K562 (cell line): ENCODE results near the gene RBM19. TPM values are rescaled to one million over a fixed set of nuclear protein-coding genes. Genes with fewer than 3 reads are reported as not detected.

ENCODE experiments used
- ADNP ChIP-seq: fragments of 200-800 bp; sonication (Bioruptor generic); IDR thresholded peaks from 2 replicates; pipeline ENCODE4 v1.6.1; 2016; ENCODE audit warnings: missing genetic modification characterization, missing compliant biosample characterization
- CBFA2T3 ChIP-seq: fragments of 450-650 bp; IDR thresholded peaks from 2 replicates; pipeline ENCODE4 v1.6.1; 2017
- CEBPZ ChIP-seq: fragments of 150-350 bp; IDR thresholded peaks from 2 replicates; pipeline ENCODE4 v1.6.1; 2014; ENCODE audit warnings: low read depth, mild to moderate bottlenecking, low read length, borderline replicate concordance
- GMEB1 ChIP-seq: fragments of 250-450 bp; sonication (Bioruptor Pico); IDR thresholded peaks from 2 replicates; pipeline ENCODE4 v1.4.0; 2020; ENCODE audit warnings: mild to moderate bottlenecking
- IRF1 ChIP-seq: sonication (generic); formaldehyde crosslinking; IDR thresholded peaks from 2 replicates; pipeline ENCODE4 v1.8.0; 2022; ENCODE audit warnings: missing genetic modification reagents, mild to moderate bottlenecking, borderline replicate concordance
- MCM5 ChIP-seq: fragments of 450-650 bp; IDR thresholded peaks from 2 replicates; pipeline ENCODE4 v1.6.1; 2016; ENCODE audit warnings: low read depth
- MGA ChIP-seq: fragments of 450-650 bp; IDR thresholded peaks from 2 replicates; pipeline ENCODE4 v1.6.1; 2016; ENCODE audit warnings: mild to moderate bottlenecking, moderate library complexity
- PHTF2 ChIP-seq: fragments of 250-450 bp; sonication (Bioruptor Pico); IDR thresholded peaks from 2 replicates; pipeline ENCODE4 v1.5.0; 2021; ENCODE audit warnings: mild to moderate bottlenecking
- RBM25 ChIP-seq: fragments of 200-400 bp; formaldehyde crosslinking; IDR thresholded peaks from 2 replicates; pipeline ENCODE4 v1.6.1; 2018; ENCODE audit warnings: low read length, low read depth, moderate library complexity; ENCODE audit not compliant: severe bottlenecking
- SMARCA4 ChIP-seq: fragments of 450-650 bp; IDR thresholded peaks from 2 replicates; pipeline ENCODE4 v1.6.1; 2016
- TFAM ChIP-seq: fragments of 250-450 bp; sonication (Bioruptor Pico); conservative IDR thresholded peaks from 2 replicates; pipeline ENCODE4 v1.5.0; 2021; ENCODE audit warnings: mild to moderate bottlenecking, moderate library complexity
- ZNF695 ChIP-seq: fragments of 450-650 bp; formaldehyde crosslinking; IDR thresholded peaks from 2 replicates; pipeline ENCODE4 v1.4.0; 2020; ENCODE audit warnings: mild to moderate bottlenecking, moderate library complexity
- polyA plus RNA-seq, 8 experiments: library from polyadenylated mRNA; depleted of rRNA in 4 of 8; stranded (reverse) in 5 of 8; unstranded in 3 of 8; fragments of >200 nt; fragmentation: Nextera tagmentation in 2 of 8; fragmentation: Illumina TruSeq in 1 of 8; extraction: Ambion mirVana in 2 of 8; extraction: Trizol in 1 of 8; gene quantifications; 2 replicates each; pipeline versions ENCODE4 v1.2.1 to v1.2.3, GENCODE V29; 2011 to 2014; ENCODE audit warnings: inconsistent platforms in 1 of 8, missing spikeins in 1 of 8
- total RNA-seq, 7 experiments: library from RNA; depleted of rRNA in 6 of 7; stranded (reverse); fragments of >200 nt in 6 of 7; fragmentation: Illumina TruSeq in 2 of 7; extraction: Trizol in 2 of 7; gene quantifications; 2 replicates each; pipeline versions ENCODE4 v1.2.1 to v1.2.3, GENCODE V29; 2011 to 2021; ENCODE audit warnings: low replicate concordance in 1 of 7

The RBM19 gene
- total and polyA plus RNA-seq, 9 of the 15 experiments (the other 6 are each of a cell fraction or from before 2014, with no cell fraction given): 16.0 to 58.4 (median 37.9) TPM

- TF ChIP-seq MGA (no peak), GMEB1 (CRISPR knock-in tag) (no peak), ZNF695 (CRISPR knock-in tag) (no peak), IRF1 (CRISPR knock-in tag) (no peak), MCM5 (no peak), PHTF2 (no peak), ADNP (peak; percentile 84), RBM25 (peak; percentile 85), CEBPZ (no peak), SMARCA4 (0 out of 2 replicates have a peak, but pooled peaks have one; percentile 22), CBFA2T3 (peak; percentile 71), TFAM (no peak)
Observed at GRCh38 chr12:113820842-113821241, 145.3 kb downstream of the RBM19 start (continued).
